Measurements from ENCODE around the gene CCL23.
"Not testable (repeated sequence)": the region's sequence is repeated elsewhere in the genome, so short reads cannot be mapped to it uniquely, and the experiment has no call there.

The CCL23 gene

DNA sequence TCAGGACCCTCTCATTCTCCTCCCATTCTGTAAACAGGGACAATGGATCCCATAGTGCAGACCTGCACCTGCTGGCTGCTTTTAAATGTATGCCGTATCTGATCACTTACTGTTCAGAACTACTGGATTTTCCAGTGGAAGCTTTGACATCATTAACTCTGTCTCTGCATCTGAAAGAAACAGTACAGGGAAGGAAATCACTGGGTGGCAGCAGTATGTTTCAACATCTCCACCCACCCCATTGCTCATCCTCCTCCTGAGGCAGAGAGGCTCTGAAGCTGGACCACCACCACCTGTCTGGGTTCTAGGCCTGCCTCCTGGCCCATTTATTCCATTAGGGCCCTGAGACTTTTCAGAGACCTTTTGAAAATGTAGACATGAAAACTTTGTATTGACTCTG is 19.0 kb downstream of the CCL23 start:
- in situ Hi-C loops (cut with MboI; ENCODE audit: low pct_unique_long_range_greater_than_20kb, low sequenced_read_pairs, unreplicated experiment): no loop called here
- no peak for DNase-seq (ENCODE audit: low spot score)
- no peak for TF ChIP-seq CTCF (IDR thresholded peaks at IDR 0.05; ENCODE audit: extremely low read depth, insufficient read depth, missing control alignments)

GRCh38 chr17:35998018-35998545 is 19.7 kb downstream of the CCL23 start:
- in situ Hi-C loops (cut with MboI; ENCODE audit: low pct_unique_long_range_greater_than_20kb, low sequenced_read_pairs, unreplicated experiment): no loop called here
- no peak for TF ChIP-seq CTCF (IDR thresholded peaks at IDR 0.05; ENCODE audit: extremely low read depth, insufficient read depth, missing control alignments)
- no peak for DNase-seq (ENCODE audit: low spot score)

GRCh38 chr17:35995346-35995745 is 22.4 kb downstream of the CCL23 start:
- in situ Hi-C loops (cut with MboI; ENCODE audit: low pct_unique_long_range_greater_than_20kb, low sequenced_read_pairs, unreplicated experiment): not testable (repeated sequence)

GRCh38 chr17:35991075-35991474 is 26.7 kb downstream of the CCL23 start:
- in situ Hi-C loops (cut with MboI; ENCODE audit: low pct_unique_long_range_greater_than_20kb, low sequenced_read_pairs, unreplicated experiment): no loop called here
- no peak for TF ChIP-seq CTCF (IDR thresholded peaks at IDR 0.05; ENCODE audit: extremely low read depth, insufficient read depth, missing control alignments)
- DNase-seq (ENCODE audit: low spot score): no peak

More at GRCh38 chr17:35995346-35995745, 22.4 kb downstream of the CCL23 start:
- DNase-seq (ENCODE audit: low spot score): not testable (repeated sequence)

DNA sequence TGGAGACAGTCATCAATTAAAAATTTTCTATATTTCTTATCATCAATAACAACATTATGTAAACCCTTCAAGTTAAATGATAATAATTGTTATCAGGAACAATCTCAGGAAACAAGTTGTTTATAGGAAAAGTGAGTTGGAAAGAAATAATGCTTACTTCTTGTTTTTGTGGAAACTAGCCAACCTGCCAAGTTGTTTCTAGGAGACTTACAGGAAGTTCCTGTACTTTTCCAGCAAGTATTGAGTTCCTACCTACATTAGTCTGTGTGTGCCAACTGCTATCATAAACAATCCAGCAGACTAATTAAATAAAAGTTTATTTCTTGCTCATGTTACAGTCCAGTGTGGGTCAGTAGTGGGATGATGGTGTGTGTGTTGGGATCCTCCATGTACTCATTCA is 29.6 kb downstream of the CCL23 start:
- no peak for DNase-seq (ENCODE audit: low spot score)
- in situ Hi-C loops (cut with MboI; ENCODE audit: low pct_unique_long_range_greater_than_20kb, low sequenced_read_pairs, unreplicated experiment): no loop called here
- TF ChIP-seq CTCF (IDR thresholded peaks at IDR 0.05; ENCODE audit: extremely low read depth, insufficient read depth, missing control alignments): no peak

DNA sequence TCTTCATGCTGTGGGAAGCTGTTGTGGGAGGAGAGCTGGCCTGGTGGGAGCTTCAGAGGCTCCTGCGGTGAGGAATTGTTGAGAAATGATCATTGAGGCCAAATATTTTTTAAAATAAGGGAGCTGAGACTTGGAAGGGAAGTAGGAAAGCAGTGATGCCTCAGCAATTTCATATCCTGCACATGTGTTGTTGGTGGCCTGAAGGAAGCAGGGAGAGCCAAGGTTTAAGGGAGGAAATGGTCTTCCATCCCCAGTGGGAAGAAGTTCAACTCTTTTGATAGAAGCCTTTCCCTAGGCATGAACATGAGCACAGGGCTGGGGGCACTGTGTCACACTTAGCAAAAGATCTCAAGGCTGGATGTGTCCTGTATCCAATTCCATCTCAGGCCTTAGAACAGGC is 31.1 kb downstream of the CCL23 start, which contains the start of gene CCL14:
CCL14 (minus strand) TSS at position 87 of the 400 bp plus-strand sequence; CDS start at position 7, 80 bp downstream.
- no peak for DNase-seq (ENCODE audit: low spot score)
- in situ Hi-C loops (cut with MboI; ENCODE audit: low pct_unique_long_range_greater_than_20kb, low sequenced_read_pairs, unreplicated experiment): no loop called here

DNA sequence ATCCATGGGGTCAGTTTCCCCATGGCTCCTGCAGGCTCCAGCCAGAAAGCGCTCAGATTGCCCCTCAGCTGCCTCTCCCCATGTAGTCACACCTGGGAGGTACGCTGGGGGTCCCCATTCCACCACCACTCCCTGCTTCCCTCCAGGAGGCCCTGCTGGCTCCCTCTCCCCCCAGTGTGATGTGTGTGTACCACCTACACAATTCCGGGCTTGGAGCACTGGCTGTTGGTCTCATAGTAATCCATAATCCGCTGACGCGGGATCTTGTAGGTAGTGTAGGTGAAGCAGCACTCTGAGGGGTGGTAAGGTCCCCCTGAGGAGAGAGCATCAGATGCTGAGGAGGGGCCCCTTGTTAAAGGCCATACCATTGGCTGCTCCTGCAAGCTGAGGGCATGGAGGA is 33.6 kb downstream of the CCL23 start:
- no peak for DNase-seq (ENCODE audit: low spot score)
- in situ Hi-C loops (cut with MboI; ENCODE audit: low pct_unique_long_range_greater_than_20kb, low sequenced_read_pairs, unreplicated experiment): no loop called here
- TF ChIP-seq CTCF (IDR thresholded peaks at IDR 0.05; ENCODE audit: extremely low read depth, insufficient read depth, missing control alignments): no peak

More for the DNA sequence above, 31.1 kb downstream of the CCL23 start, which contains the start of gene CCL14:
- TF ChIP-seq CTCF (IDR thresholded peaks at IDR 0.05; ENCODE audit: extremely low read depth, insufficient read depth, missing control alignments): no peak
